Heart left ventricle (tissue), 16 donors: Measurements from ENCODE around the gene BCL11A. TPM values are rescaled to one million over a fixed set of nuclear protein-coding genes. Genes with fewer than 3 reads are reported as not detected.

Experiments
- ATAC-seq, 4 donors: fragments of 200-7000 bp; cut with Tn5 transposase; one replicate each; pipeline ENCODE4 v1.9.1; 2020 to 2022; ENCODE audit warnings: moderate library complexity in 4 of 4, mild to moderate bottlenecking in 3 of 4, moderate number of reproducible peaks in 1 of 4
- DNase-seq, 5 donors: peaks; one replicate each; pipeline ENCODE4 v3.0.0-alpha.2; 2020
- H3K27ac ChIP-seq, 12 donors: fragments of 200-600 bp; sonication (generic) in 4 of 12; one replicate each; pipeline versions ENCODE4 v1.5.0 to v1.8.0; 2016 to 2022; ENCODE audit warnings: mild to moderate bottlenecking in 2 of 12
- H3K27me3 ChIP-seq, 9 donors: fragments of 200-600 bp; sonication (generic) in 2 of 9; one replicate each; pipeline versions ENCODE4 v1.5.1 to v1.8.0; 2016 to 2022; ENCODE audit warnings: mild to moderate bottlenecking in 3 of 9
- H3K36me3 ChIP-seq, 9 donors: fragments of 200-600 bp; sonication (generic) in 2 of 9; one replicate each; pipeline versions ENCODE4 v1.5.0 to v1.8.0; 2018 to 2022; ENCODE audit warnings: mild to moderate bottlenecking in 2 of 9
- H3K4me1 ChIP-seq, 12 donors: fragments of 200-600 bp; sonication (generic) in 4 of 12; one replicate each; pipeline versions ENCODE4 v1.5.0 to v1.8.0; 2016 to 2022; ENCODE audit warnings: mild to moderate bottlenecking in 3 of 12
- H3K4me3 ChIP-seq, 12 donors: fragments of 200-600 bp; sonication (generic) in 4 of 12; one replicate each; pipeline versions ENCODE4 v1.5.0 to v1.8.0; 2017 to 2022; ENCODE audit warnings: mild to moderate bottlenecking in 9 of 12, moderate library complexity in 4 of 12
- H3K9me3 ChIP-seq, 12 donors: fragments of 200-600 bp; sonication (generic) in 4 of 12; one replicate each; pipeline versions ENCODE4 v1.5.0 to v1.8.0; 2016 to 2022; ENCODE audit warnings: mild to moderate bottlenecking in 1 of 12
- CTCF ChIP-seq, 12 donors: fragments of 200-600 bp; sonication (generic) in 4 of 12; IDR thresholded peaks; one replicate each; pipeline versions ENCODE4 v1.5.0 to v1.8.0; 2018 to 2022; ENCODE audit warnings: antibody characterized with exemption in 12 of 12, mild to moderate bottlenecking in 5 of 12
- POLR2A ChIP-seq, 2 donors: fragments of 450-650 bp; IDR thresholded peaks; one replicate each; pipeline ENCODE4 v1.6.1; 2017; ENCODE audit warnings: antibody characterized with exemption in 2 of 2, mild to moderate bottlenecking in 2 of 2, moderate library complexity in 2 of 2
- WGBS, 4 donors: extraction: QIAGEN DNeasy Blood & Tissue Kit in 2 of 4; methylation state at CpG; one replicate each; pipeline versions ENCODE4 v1.1.5 to v1.1.7; 2013 to 2018; 5-methylcytosine and 5-hydroxymethylcytosine counted together
- intact Hi-C, 10 donors: fragments of 100-400 bp; cut with DNase I; formaldehyde crosslinking; loops; one replicate each; pipeline versions ENCODE4 v1.11.1 to v1.14.2; 2022
- polyA plus RNA-seq, 2 donors: library from polyadenylated mRNA; stranded (reverse); fragments of 200-250 nt; gene quantifications; one replicate each; pipeline ENCODE4 v1.2.3, GENCODE V29; 2013
- total RNA-seq, 9 donors: library from RNA; depleted of rRNA in 2 of 9; stranded (reverse); fragments of >200 nt in 2 of 9; fragmentation: NEBNext Ultra II Directional in 3 of 9; extraction: Animal tissue kit (Norgen Biotek cat#: 25700) in 3 of 9; gene quantifications; one replicate each; pipeline versions ENCODE4 v1.1.0 to v1.2.4, GENCODE V29; 2016 to 2023
- donor health status: ischemic (EF 13 %, LVEDD 7.1; RV severe dilation, severe dysfunction).
- donor health status: healthy with polysubstance abuse.
- donor health status: DM: no; HTN: yes; CAD: no.
- donor health status: DM: no; HTN: no; CAD: no.
- donor health status: ischemic (EF 25% LVEDD 6.9; RV normal size, moderate dysfunction).
- donor health status: ischemic (EF 25% LVEDD 5.7; RV mildly dilated, moderate dysfunction).
- donor health status: healthy.
- donor health status: DM: yes; HTN: yes; CAD: no.
- donor health status: ischemic (EF 35%, LVEDD 5.7; RV mildly dilated, moderate dysfunction).
- donor health status: nonischemic (EF 11% LVEDD 7.7; RV severe dilation, severe dysfunction).
- donor health status: DM: yes; HTN: yes; CAD: no.
- donor health status: PGD.
- donor health status: ischemic (EF 29% LVEDD 5.4; RV normal size, mild dysfunction).
- donor health status: nonischemic (EF 23%, LVEDD 6.1; RV moderate dilation, normal function).

The BCL11A gene
- total and polyA plus RNA-seq, 11 donors = 5.6 to 31.9 (median 20.2) TPM

- peak in 3 of 4 donors; percentile 9 to 52 (median 35) for ATAC-seq
- TF ChIP-seq CTCF (IDR thresholded peaks at IDR 0.05) (no peak), POLR2A (IDR thresholded peaks at IDR 0.05) (no peak)
- H3K9me3 ChIP-seq = no peaks in the 10 kb centered on the region
- H3K27ac ChIP-seq = peak overlapping the region in 3 of 12 donors; percentile 8 to 15 (median 11)
- intact Hi-C loops = loop anchor here in 1 of 10 donors (5.0 kb wide), 1 partner anchor 102 kb away; no protein-coding TSS in a partner anchor
- peaks cover 0 to 32% (median 4%) of the 10 kb centered on the region in 9 donors for H3K27me3 ChIP-seq
- H3K4me3 ChIP-seq = no peak overlapping the region
- H3K4me1 ChIP-seq = peaks cover 0 to 64% (median 20%) of the 10 kb centered on the region in 12 donors
- H3K36me3 ChIP-seq = no peaks in the 10 kb centered on the region
- WGBS, 4 donors = 81 to 83% (median 82%) methylated on average over 5 of the region's 5 CpGs
- DNase-seq = no peak
Measured at GRCh38 chr2:60539140-60539539, 14.3 kb downstream of the BCL11A start.

- peaks cover 0 to 71% (median 17%) of the 10 kb centered on the region in 12 donors for H3K4me1 ChIP-seq
- no peak overlapping the region for H3K4me3 ChIP-seq
- DNase-seq (no peak), ATAC-seq (no peak)
- TF ChIP-seq POLR2A (IDR thresholded peaks at IDR 0.05) = no peak
- no peak for TF ChIP-seq CTCF (IDR thresholded peaks at IDR 0.05)
- WGBS, 4 donors = 81 to 84% (median 83%) methylated on average over 9 of the region's 9 CpGs
- intact Hi-C loops = loop anchor here in 1 of 10 donors (5.0 kb wide), 1 partner anchor 101 kb away; no protein-coding TSS in a partner anchor
- H3K36me3 ChIP-seq = no peaks in the 10 kb centered on the region
- peaks cover 0 to 23% (median 3%) of the 10 kb centered on the region in 9 donors for H3K27me3 ChIP-seq
- no peak overlapping the region for H3K27ac ChIP-seq
- no peaks in the 10 kb centered on the region for H3K9me3 ChIP-seq
Measured at GRCh38 chr2:60538101-60538500, 15.4 kb downstream of the BCL11A start.

GRCh38 chr2:60536746-60537145 lies 16.7 kb downstream of the BCL11A start:
- H3K9me3 ChIP-seq = no peaks in the 10 kb centered on the region
- intact Hi-C loops = loop anchor here in 1 of 10 donors (5.0 kb wide), 1 partner anchor 99 kb away; no protein-coding TSS in a partner anchor
- H3K4me1 ChIP-seq = peaks cover 0 to 82% (median 16%) of the 10 kb centered on the region in 12 donors
- H3K27ac ChIP-seq = peak overlapping the region in 10 of 12 donors; percentile 13 to 70 (median 58)
- H3K36me3 ChIP-seq = no peaks in the 10 kb centered on the region
- DNase-seq (peak in 1 of 5 donors; percentile 34), ATAC-seq (peak; percentile 78 to 88 (median 85))
- peaks cover 0 to 33% (median 3%) of the 10 kb centered on the region in 9 donors for H3K27me3 ChIP-seq
- no peak overlapping the region for H3K4me3 ChIP-seq
- WGBS, 4 donors = 13 to 23% (median 15%) methylated on average over 1 of the region's 1 CpG
- TF ChIP-seq CTCF (IDR thresholded peaks at IDR 0.05) (no peak), POLR2A (IDR thresholded peaks at IDR 0.05) (no peak)

GRCh38 chr2:60535685-60536312 lies 17.7 kb downstream of the BCL11A start:
- no peaks in the 10 kb centered on the region for H3K36me3 ChIP-seq
- H3K27ac ChIP-seq = peak overlapping the region in 10 of 12 donors; percentile 13 to 70 (median 58)
- no peak overlapping the region for H3K4me3 ChIP-seq
- H3K27me3 ChIP-seq = peaks cover 0 to 40% (median 3%) of the 10 kb centered on the region in 9 donors
- DNase-seq = no peak
- no peak for TF ChIP-seq CTCF (IDR thresholded peaks at IDR 0.05)
- TF ChIP-seq POLR2A (IDR thresholded peaks at IDR 0.05) = no peak
- peak in 2 of 4 donors; percentile 15 to 29 for ATAC-seq
- peaks cover 0 to 82% (median 19%) of the 10 kb centered on the region in 12 donors for H3K4me1 ChIP-seq
- WGBS, 4 donors = 59 to 66% (median 61%) methylated on average over 11 of the region's 11 CpGs
- no peaks in the 10 kb centered on the region for H3K9me3 ChIP-seq
- intact Hi-C loops = loop anchor here in 1 of 10 donors (5.0 kb wide), 1 partner anchor 98 kb away; no protein-coding TSS in a partner anchor
